HG02798 (cell line): ENCODE results near the gene SHISA2.

ENCODE experiments used
- ATAC-seq: cut with Tn5 transposase; IDR thresholded peaks from one replicate; pipeline ENCODE4 v1.9.1; 2021; ENCODE audit warnings: mild to moderate bottlenecking; ENCODE audit not compliant: unreplicated experiment, poor library complexity

SHISA2 gene

DNA sequence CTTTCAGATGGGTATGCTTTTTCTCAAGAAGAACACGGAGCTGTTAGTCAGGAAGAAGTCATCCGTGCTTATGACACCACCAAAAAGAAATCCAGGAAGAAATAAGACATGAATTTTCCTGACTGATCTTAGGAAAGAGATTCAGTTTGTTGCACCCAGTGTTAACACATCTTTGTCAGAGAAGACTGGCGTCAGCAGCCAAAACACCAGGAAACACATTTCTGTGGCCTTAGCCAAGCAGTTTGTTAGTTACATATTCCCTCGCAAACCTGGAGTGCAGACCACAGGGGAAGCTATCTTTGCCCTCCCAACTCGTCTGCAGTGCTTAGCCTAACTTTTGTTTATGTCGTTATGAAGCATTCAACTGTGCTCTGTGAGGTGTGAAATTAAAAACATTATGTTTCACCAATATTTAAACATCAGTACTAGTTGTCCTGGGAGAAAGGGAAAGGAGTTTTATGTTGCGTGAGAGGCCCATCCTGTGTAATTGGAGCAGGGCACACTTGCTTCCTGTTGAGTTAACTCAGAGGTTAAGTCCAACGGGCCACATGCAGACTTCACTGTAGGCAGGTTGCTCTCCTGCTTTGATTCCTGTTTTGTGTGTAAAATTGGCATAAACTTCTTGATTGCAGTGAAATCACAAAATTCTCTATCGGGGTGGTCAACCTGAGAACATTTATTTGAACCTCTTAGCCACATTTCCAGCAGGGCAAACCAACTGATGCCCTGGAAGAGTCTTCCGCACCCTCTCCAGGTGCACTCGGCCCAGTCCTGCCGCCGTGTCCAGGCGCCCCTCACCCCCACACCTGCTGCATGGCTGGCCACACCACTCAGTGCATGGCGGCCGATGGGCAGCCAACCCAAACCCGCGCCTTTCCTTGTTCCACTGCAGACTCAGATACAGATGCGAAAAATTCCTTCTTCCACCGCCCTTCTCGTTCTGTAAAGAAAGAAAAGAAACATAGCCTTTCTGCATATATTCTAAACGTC is 31.6 kb downstream of the SHISA2 start:
- ATAC-seq: no peak

- no peak for ATAC-seq
Observed at GRCh38 chr13:26019251-26019650, 32.6 kb downstream of the SHISA2 start.

GRCh38 chr13:26017932-26018665 is 33.7 kb downstream of the SHISA2 start:
- ATAC-seq: no peak

DNA sequence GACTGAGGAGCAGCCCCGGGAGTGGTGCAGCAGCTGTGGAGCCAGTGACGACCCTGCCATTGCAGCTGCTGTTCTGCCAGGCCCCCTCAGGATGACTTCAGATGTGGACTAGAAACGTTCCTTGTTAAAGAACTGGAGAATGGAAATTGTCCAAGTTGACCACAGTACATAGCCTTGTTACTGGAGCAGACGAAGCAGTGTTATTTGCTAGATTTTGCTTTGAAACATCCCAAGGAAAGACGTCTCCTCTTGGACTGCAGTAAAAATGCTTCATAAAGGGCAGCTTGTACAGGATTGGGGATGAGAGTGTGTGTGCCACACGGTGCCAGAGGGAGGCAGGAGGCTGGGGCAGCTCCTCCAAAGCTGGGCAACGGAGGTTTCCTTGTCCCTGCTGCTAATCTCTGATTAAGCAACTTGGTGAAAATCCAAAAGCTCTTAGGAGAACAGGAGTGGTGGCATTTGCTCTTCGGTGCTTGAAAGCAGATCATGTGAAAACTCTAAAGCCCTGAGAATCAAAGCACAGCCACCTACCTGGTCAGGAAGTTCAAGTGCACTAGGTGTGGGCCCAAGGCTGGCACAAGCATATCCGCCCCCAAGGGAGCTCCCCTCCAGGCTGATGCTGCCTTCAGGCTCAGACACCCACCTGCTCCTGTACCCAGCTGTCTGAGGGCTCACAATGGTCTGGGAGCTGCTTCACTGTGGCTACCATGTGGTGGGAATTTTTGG is 34.5 kb downstream of the SHISA2 start:
- ATAC-seq: no peak

DNA sequence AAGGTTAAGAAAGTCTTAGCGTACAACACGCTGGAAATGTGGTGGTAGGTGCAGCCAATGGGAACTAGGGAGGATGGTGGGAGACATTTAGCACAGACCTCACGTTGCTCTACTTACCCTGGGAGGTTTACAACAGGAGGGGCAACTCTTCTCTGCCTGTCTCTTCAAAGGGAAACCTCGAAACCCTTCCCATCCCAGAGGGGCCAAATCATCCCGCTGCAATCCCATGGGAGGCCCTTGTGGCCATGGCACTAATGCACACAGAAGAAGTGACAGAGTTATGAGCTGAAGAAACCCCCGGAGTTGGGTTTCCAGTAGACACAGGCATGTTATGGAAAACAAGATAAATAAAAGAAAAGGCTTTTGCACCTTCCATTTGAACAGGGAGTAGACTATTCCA is 35.6 kb downstream of the SHISA2 start:
- ATAC-seq: no peak

DNA sequence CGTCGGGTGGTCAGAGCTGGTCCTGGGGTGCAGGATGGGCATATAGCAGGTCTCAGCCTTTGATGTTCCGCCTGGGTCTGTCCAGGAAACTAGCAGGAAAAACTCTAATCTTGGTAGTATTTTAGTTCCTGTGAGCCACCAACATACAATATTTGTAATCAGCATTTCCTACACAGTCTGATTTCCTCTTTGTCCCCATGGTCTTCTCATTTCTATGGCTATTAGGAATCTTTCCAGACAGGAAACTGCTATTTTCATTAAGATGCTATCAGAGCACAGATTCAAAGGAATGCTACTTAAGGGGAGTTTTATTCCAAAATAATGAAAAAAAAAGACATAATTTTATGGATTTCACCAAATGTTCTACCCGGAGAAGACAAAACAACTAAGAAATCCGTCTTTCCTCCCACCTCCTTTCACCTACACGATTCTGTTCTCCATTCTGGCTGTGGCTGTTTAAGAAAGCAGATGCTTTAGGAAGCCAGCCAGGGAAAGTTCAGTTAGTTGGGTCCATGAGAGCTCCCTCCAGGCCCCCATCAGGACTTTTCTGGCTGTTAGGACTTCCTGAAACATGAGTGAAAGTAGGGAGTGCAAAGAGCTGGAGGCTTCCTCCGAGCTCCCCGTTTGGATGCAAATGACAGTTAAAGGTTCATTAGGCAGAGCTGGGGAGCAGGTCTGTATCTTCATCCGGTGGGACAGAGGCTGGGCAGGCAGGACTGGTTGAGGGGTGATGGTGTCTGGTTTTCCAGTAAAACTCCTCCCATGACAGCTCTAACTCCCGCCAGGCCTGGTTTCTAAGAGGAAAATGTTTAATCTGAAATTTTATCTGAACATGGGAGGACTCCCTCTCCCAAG is 36.3 kb downstream of the SHISA2 start:
- no peak for ATAC-seq

DNA sequence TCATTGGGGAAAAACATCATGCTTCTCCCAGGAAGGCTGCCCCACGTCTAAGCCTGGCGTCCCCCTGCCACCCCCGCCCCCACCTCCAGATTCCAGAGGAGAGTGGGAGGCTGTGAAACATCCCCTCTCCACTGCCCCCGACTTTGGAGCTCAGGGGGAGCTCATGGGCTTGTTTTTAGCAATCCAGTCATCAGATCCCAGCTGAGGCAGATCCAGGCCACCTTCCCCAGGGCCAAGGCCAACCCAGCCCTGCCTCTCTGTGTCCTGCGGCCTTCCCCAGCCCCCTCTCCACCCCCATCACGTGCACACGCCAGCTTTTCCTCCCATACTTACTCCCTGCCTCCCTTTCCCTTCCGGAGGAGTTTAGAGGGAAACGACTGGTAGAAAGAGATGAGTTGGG is 38.8 kb downstream of the SHISA2 start:
- no peak for ATAC-seq

- no peak for ATAC-seq
Observed at GRCh38 chr13:26011996-26012821, 39.6 kb downstream of the SHISA2 start.

DNA sequence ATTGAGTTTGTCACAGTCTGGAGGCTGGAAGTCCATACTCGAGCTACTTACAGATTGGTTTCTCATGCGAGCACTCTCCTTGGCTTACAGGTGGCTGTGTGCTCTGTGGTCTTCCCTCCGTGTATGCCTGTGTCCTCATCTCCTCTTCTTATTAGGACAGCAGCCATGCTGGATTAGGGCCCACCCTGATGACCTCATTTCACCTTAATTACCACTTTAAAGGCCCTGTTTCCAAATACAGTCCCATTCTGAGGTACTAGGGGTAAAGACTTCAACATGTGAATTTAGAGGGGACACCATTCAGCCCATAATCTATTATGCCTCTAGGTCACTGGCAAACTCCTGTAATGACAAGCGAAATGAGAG is 40.6 kb downstream of the SHISA2 start:
- ATAC-seq: no peak

DNA sequence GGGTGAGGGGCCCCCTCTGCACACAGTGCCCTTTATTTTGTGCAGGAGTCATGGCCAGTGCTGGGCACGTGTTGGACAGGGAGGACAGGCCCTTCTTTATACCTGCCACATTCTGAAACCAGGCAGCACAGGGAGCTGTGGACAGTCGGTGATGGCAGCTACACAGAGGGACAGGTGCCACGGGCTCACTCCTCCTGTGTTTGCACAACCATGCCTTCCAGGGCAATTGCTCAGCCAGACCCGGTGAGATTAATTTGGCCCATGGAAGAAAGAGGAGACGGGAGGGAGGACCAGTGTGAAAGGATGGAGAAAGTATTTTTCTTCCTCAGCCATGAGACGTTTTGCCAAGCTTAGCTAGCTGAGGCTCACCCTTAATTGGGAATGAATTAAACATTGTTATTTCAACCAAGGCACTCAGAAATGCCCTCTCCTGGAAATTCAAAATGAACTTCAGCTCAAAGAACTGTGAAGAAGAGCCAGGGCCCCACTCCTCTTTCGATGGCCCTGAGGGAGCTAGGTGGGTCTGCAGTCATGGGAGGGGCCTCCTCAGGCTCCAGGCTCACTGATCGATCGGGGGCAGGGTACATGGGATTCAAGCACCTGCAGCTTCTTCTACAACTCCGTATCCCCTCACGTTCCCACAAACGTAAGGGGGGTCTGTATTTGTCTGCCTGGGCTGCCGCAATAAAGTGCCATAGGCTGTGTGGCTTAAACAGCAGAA is 41.2 kb downstream of the SHISA2 start:
- no peak for ATAC-seq

DNA sequence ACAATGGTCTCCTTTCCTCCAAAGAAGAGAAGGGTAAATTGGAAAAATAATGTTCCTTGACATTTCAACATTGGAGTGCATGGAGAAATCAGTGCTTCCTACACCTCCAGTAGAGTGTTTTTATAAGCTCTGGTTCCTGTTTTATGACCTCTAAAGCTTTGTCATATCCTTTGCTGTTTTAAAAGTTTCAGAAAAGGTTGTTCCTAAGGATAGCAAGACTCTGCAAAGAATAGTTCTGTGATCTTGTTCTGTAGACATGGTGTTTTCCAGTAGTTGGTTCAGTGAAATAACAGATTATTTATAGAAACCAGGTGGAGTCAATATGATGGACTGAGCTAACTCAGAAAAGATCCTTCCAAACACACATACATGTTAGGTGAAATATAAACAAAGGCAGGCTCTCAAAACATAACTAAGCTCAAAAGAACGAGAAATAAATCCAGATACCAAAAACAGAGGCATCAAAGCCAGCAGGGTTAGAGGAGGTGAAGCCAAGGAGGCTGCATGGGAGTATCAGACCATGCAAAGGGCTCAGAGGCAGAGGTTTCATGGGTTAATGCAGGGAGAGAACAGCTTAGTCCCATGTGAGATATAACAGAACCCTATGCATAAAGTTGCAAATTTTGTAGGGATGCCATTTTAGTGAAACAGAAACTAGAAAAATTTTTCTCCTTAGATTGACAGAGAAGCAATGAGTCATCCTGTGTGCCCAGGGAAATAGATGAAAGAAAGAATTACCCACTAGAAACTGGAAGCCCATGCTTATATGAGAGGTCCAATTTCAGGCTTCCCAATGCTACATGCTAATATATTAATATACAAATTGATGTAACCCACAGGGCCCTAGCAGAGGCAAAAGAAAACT is 44.3 kb downstream of the SHISA2 start:
- no peak for ATAC-seq
